NOMO-1 treated with DMSO at 0.1 percent for 48 hours (cell line): ENCODE measurements around the gene KCNT2.
"Not testable (repeated sequence)": the region's sequence is repeated elsewhere in the genome, so short reads cannot be mapped to it uniquely, and the experiment has no call there.

ENCODE experiments used
- DNase-seq: peaks from one replicate; lab custom pipeline; 2025; ENCODE audit not compliant: unreplicated experiment; lab: John Stamatoyannopoulos, UW

Gene KCNT2

DNA sequence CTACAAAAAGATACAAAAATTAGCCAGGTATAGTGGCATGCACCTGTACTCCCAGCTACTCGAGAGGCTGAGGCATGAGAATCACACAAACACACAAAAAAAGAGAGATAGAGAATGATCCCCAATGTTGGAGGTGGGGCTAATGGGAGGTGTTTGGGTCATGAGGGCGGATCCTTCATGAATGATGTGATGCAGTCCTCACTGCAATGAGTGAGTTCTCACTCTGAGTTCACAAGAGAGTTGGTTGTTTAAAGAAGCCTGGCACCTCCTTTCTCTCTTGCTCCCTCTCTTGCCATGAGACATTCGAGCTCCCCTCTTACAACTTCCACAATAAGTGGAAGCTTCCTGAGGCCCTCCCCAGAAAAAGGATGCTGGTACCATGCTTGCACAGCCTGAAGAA is 17.3 kb downstream of the KCNT2 start:
- no peak for DNase-seq

GRCh38 chr1:196590012-196590708 is 18.1 kb downstream of the KCNT2 start:
- DNase-seq = no peak

DNA sequence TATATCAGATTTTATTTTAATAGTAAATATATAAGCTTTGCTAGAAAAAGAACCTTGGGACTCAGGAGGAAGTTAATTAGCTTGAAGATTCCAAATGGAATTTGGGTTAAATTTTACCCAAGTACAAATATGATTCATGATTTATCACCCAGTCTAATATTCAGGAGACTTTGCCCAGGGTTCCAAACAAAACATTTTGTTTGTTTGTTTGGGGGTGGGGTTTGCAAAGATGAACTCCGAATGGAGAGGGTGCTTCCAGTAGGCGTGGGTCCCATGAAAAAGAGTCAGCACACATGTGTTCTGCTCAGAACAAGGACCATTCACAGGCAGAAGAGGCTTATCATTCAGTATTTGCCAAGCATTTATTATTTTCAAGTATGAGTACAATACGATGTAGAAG is 23.5 kb downstream of the KCNT2 start:
- no peak for DNase-seq

GRCh38 chr1:196577386-196577785 is 30.9 kb downstream of the KCNT2 start:
- DNase-seq = no peak

- DNase-seq = no peak
Observed at GRCh38 chr1:196573226-196573625, 35.0 kb downstream of the KCNT2 start.

DNA sequence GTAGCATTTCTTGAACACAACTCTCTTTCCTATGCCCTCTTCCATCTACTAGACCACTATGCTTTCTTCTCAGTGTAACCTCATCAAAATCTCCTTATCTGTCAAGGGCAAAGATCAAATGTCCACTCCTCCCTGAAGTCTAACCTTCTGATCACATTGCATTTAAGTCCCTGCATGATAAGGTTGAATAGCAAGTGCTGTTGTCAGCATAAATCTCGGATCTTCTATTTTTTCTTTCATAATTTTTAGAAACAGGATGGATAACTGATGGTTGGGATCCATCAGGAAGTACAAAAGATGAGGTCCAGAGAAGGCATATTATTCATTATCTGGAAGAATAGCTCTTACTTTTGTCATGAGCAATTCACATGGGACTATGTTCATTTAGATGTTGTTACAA is 41.0 kb downstream of the KCNT2 start:
- DNase-seq = no peak

DNA sequence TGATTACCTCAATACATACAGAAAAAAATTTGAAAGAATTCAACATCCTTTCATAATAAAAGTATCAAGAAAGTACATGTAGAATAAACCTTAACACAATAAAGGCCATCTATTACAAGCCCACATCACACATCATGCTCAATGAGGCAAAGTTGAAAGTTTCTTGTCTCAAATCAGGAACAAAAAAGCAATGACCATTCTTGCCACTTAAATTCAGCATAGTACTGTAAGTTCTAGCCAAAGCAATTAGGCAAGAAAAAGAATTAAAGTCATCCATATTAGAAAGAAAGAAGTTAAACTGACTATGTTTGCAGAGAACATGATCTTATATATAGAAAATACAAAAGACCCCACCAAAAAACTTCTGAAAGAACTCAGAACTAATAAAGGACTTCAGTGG is 44.5 kb downstream of the KCNT2 start:
- no peak for DNase-seq

DNA sequence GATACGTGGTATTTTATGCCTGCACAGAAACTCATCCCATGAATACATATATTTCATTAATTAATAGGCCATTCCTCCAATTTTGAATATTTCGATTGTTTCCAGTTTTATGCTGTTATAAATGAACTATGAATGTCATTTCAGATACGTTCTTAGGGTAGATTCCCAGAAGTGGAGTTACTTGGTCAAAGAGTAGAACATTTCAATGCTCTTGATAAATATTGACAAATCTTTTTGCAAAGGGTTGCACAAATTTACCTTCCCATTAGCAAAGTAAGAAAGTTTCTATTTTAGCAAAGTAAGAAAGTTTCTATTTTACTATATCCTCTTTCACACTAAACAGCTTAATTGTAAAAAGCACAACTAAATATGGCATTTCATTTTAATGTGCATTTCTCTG is 48.9 kb downstream of the KCNT2 start:
- DNase-seq = no peak

DNA sequence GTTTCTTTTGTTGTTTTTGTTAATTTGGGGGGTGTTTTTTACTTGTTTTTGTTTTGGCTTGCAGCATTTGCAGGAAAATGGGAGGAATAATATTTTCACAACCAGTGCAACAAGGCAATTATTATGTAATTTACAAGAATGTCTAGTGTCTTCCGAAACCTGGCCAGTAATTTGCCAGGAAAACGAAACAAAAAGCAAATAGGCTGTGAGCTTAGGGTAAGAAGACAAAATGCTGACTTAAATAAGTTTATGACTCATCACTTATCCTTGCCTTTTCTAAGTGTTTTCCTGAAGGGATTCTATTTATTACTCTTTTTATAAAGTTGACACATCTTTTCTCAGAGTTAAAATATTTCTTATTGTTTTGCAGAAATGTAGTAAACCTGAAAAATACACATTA is 49.8 kb downstream of the KCNT2 start:
- DNase-seq = no peak

- DNase-seq = no peak
Observed at GRCh38 chr1:196557797-196558196, 50.4 kb downstream of the KCNT2 start.

- DNase-seq = no peak
Observed at GRCh38 chr1:196550731-196551130, 57.5 kb downstream of the KCNT2 start.

GRCh38 chr1:196546272-196547111 is 61.7 kb downstream of the KCNT2 start:
- DNase-seq = no peak

GRCh38 chr1:196545222-196545621 is 63.0 kb downstream of the KCNT2 start:
- no peak for DNase-seq

DNA sequence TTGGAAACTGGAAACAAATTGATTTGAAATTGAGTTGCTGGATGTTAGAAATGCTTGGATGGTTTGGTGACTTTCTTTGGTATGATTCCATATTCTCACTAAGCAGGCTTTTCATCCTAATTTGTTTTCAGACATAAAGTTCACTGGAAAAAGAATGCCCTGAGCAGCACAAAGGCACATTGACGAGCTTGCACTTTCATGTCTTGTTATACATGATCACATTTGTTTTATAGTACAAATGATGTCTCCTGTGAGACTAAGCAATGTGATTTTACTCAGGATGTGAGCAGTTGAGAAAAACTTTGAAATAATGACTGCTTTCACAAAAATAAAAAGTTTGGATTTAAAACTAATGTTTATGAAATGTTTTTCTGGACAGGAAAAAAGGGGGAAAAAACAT is 63.6 kb downstream of the KCNT2 start:
- no peak for DNase-seq

DNA sequence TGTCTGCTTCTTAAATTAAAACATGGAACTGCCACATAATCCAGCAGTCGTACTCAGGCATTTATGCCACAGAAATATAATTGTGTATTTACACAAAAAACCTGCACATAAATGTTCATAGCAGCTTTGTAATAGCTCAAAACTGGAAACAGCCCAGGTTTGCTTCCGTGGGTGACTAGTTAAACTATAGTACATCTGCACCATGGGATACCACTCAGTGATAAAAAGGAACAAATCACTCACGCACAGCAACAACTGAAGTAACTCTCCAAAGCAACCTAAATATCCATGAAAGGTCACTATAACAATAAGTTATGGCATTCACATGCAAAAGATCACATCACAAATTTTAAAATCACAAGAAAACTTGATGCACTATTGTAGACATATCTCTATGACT is 64.4 kb downstream of the KCNT2 start:
- DNase-seq = no peak

DNA sequence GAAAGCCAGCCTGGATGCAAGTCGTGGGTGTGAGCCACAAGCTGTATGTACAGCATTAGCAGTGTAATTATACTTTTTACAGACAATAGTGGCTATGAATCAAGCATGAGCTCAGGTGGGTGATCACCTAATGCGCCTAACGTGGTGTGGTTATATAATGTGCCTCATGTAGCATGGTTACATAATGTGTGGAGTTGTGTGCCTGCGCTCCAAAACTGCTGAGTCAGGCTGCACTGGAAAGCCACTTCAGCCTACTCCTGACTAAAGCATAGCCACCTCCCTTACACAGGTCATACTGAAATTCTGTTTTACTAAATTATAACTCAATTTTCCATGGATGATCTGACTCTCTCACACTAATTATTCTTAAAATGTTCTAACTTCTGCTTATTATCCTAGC is 69.8 kb downstream of the KCNT2 start:
- no peak for DNase-seq

- no peak for DNase-seq
Observed at GRCh38 chr1:196535727-196536126, 72.5 kb downstream of the KCNT2 start.

DNA sequence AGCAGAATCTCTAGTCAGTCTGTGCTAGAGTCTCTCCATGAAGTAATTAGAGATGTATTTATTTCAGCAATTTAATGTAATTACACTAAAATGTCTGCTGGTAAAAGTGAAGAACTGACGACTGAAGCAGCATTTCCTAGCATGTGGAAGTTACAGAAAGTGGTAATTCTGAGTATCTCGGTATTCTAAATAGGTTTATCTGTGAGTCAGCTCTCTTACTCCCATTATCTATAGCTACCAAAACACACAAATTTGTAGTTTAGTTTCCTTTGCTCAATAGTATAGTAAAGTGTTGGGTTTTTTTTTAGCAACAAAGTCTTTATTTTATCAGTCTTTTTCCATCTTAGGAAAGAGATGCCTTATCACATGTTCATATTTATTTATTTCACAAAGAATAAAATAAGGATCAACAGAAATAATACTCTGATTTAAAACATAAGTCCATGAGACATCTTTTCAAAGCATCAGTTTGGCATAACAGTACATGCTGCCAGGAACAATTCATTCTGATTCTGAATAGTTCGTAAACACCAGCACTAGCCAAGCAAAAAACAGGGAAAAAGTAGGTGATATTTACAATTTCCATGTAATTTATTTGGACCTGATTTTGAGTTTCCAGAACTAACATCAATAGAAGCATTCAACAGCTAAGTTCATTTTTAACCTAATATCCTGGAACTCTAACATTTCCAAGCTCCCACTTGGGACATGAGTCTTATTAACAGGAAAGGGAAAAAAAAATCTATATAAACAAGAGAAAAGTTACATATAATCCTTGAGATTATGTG is 76.3 kb downstream of the KCNT2 start:
- no peak for DNase-seq

DNA sequence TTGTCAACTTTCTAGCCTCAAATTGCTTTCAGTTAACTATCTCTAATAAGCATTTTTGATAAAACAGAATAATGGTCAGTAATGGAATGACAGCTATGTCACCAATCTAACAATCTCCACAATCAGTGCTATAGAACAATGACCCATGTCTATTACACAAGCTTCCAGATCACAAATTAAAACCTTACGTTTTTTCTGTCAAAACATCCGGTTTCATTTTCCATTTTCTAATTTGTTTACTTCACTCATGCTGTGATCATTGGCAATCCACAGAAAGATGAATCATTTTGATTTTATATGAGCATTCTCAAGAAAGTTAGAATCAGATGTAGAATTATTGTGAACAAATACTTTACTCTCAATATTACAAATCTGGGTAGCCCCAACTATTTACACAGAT is 80.3 kb downstream of the KCNT2 start:
- no peak for DNase-seq

GRCh38 chr1:196522574-196523345 is 85.5 kb downstream of the KCNT2 start:
- DNase-seq = not testable (repeated sequence)

- DNase-seq = no peak
Observed at GRCh38 chr1:196517193-196517592, 91.0 kb downstream of the KCNT2 start.
